KG1 (cell line): ENCODE measurements around the gene NDUFA11.

ENCODE experiments used
- DNase-seq: peaks from one replicate; lab custom pipeline; 2025; lab: John Stamatoyannopoulos, UW

NDUFA11 gene

DNA sequence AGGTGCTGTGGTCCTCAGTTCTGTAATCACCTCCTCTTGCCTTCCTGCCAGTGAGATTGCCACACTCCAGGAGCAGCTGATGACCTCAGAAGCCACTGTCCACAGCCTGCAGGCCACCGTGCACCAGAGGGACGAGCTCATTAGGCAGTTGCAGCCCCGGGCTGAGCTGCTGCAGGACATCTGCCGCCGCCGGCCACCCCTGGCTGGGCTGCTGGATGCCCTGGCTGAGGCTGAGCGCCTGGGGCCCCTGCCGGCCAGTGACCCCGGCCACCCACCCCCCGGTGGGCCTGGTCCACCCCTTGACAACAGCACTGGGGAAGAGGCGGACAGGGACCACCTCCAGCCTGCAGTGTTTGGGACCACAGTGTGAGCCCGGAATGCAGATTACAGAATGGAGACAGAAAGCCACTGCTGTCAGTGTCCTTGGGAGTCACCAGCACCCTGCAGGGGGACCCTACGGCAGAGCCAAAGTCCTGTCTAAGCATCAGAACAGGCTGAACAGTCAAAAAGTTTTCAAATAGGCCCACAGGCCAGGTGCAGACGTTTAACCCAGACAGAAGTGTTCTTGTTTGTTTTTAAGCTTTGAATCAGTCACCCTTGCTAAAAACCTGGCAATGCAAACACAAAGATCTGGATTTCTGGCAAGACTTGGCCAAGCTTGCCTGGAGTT is 5.3 kb upstream of the NDUFA11 start:
- no peak for DNase-seq

DNA sequence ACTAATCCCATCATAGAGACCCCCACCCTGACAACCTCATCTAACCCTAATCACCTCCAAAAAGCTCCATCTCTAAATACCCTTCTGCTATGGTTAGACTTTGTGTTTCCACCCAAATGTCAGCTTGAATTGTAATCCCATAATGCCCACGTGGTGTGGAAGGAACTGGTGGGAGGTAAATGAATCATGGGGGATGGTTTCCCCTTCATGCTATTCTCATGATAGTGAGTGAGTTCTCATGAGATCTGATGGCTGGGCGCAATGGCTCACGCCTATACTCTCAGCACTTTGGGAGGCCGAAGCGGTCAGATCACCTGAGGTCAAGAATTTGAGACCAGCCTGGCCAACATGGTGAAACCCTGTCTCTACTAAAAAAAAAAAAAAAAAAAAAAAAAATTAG is 3.7 kb upstream of the NDUFA11 start:
- DNase-seq: no peak

DNA sequence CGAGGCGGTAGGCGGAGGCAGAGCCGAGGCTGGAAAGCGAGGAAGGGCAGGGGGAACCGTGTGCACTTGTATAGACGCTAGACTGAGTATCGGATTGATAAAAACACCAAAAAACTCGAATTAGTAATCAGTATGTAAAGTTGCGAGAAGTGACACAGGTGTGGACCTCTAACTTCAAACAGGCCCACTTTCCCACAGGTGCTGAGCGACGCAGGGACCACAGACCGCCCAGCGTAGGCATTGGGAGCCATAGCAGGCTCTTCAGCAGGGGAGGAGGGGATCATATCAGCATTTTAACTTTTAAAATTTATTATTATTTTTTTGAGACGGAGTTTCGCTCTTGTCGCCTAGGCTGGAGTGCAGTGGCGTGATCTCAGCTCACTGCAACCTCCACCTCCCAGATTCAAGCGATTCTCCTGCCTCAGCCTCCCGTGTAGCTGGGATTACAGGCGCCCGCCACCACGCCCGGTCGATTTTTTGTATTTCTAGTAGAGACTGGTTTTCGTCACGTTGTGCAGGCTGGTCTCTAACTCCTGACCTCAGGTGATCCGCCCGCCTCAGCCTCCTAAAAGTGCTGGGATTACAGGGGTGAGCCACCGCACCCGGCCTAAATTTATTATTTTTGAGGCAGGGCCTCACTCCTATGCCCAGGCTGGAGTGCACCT is 1.7 kb upstream of the NDUFA11 start:
- DNase-seq: no peak

DNA sequence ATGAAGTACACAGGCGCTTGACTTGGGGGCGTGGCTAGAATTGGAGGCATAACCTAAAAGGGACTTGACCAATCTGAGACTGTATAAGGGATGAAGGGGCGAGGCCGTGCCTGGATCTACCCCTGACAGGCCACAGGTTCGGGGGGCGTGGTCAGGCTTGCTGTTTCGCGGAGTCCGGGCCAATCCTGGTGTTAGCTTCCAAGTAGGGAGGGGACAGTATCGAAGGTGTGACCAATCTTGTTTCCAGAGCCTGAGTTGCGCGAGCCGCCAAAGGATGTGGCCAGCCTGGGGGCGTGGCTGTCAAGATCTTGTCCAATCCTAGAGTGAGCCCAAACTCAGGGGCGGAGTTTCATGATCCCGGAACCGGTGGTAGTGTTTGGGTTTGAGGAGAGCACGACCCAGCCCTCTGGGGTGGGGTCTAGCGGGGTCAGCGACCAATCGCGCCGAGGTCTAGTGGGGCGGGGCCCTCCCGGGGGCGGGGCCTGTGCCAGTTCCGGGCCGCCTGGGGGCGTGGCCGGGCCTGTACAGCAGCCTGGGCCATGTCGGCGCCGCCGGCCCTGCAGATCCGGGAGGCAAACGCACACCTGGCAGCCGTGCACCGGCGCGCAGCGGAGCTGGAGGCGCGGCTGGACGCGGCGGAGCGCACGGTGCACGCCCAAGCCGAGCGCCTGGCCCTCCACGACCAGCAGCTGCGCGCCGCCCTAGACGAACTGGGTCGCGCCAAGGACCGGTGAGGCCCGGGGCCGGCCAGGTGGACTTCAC is 943 bp upstream of the NDUFA11 start, which contains the start of gene VMAC:
VMAC (plus strand) TSS at position 521 of the 762 bp plus-strand sequence; CDS start at position 540, 19 bp downstream.
- DNase-seq: peak; percentile 99

DNA sequence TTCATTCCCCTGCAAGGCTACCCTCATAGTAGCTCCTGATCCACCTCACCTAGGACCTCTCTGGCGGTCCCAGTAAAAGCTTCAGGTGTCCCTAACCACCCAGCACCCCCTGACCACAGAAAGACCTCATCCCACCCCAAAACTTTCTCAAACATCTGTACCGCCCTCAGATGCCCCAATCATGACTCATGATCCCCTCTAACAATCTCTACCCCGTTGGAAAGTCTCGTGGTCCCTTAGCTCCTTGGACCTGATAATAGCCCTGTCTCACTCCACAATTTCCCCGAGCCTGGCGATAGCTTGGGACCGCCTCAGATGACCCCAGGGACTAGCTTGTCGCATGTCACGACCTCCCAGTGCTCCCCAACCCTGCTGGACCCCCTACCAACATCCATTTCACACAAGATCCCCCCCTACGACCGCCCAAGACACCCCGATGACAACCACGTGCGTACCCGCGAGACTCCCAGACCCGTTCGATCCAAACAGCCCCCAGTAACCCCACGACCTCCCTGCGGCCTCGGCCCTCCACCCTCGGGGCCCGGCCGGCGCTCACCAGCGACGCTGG is 450 bp downstream of the NDUFA11 start:
- DNase-seq: peak; percentile 18

DNA sequence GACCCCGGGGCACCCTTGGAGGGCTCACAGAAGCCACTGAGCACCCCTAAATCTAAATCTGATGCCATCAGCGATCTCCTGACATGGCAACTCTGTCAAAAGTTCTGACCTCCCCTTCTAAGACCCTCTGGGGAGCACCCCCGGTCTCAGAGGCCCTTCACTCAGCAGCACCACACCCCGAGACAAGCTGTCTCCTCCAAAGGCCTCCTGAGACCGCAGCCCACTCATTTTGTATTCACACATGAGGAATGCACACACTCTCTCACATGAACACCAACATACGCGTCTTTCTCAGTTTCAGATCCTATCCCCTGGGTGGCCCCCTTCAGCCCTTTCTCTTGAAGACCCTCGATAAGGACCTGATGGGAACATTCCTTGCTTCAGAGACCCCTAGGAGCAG is 2.6 kb downstream of the NDUFA11 start:
- DNase-seq: no peak

DNA sequence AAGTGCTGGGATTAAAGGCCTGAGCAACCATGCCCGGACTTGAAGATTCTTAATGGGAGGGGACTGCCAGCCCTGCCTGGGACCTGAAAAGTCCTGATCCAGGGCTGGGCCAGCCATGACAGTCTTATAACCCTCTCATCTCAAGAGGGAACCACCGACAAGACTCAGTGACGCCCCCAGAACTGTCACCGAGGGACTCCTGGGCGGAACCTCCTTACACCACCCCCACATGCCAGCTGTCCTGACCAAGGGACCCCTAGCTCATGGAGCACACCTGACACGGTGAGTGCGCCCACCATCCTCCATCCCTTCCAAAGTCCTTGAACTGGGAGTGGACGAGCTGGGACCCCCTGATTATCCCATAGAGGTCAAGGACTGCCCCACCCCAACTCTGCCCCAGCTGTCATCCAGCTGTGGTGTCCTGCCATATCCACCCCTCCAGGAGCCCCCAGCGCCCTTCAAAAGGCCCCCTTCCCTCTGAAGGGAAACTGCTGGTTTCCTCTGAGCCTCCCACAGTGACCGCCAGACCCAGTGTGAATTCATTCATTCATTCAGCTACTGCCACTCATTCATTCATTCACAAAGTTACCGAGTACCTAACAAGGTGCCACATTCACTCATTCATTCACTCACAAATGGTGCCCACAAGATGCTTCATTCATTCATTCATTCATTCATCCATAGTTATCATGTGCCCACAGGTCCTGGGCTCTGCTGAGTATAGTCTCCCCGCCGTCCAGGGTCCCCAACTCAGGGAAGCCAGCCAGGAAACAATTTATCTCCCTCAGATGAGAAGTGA is 3.7 kb downstream of the NDUFA11 start:
- no peak for DNase-seq

DNA sequence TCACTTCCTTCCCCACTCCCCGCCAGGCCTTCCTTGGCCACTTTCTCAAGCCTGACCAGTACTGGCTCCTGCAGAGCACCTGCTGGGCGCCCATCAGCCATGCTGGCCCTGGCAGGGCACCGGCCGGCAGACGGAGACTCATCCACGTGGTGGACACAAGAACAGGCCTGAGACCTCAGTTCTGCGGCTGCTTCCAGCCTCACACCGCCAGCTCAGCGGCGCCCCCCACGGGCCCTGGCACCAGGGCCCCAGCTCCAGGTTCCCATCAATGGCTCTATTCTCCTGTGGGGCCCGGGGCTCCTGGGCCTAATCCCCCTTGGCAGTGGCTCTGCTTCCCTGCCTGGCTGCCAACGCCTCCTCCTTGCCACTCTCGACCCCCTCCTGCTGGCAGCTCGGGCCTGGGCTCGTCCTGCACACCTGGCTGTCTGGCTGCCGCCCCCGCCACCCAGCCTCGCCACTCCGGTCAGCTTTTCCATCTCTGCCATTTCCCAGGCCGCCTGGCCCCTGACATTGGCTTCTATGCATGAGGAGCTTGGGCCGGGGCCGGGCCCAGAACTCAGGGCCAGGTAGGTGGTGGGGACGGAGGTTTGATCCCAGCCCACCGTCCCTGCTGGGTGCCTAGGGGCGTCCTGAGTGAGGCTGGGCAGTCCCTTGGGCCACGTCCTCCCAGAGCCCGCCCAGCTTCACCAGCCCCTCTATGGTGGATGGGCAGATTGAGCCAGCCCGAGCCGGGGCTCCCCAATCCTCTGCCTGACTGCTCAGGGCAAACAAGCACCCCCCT is 6.2 kb downstream of the NDUFA11 start:
- no peak for DNase-seq

DNA sequence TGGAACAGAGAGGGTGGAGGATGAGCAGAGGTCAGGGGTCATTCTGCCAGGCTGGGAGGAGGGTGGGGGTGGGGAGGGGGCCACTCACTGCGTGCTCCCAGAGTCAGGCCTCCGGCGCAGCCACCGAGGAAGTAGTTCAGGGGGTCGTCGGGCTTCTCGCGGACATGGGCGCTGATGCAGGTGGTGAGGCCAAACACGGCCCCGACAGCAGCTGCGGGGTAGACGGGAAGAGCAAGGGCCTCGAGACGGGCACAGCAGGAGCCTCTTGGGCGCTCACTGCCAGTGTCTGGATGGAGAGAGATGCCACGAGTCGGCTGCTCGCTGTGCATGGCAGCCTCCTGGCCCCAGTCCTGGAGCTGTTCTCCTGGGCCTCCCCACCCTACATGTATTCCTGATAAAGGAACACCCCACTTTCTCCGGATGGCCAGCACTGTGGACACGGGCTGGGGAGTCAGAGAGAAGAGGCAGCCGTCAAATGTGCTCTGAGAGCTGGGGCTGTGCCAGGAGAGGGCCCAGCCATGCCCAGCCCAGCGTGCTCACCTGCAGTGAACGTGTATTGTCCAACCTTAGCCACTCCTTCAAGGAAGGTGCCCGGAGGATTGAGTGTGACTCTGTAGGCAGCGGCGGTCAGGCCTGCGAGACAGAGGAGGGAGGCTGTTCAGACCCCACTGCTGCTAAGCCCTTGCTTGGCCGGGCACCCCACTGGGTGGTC is 7.1 kb downstream of the NDUFA11 start:
- no peak for DNase-seq

DNA sequence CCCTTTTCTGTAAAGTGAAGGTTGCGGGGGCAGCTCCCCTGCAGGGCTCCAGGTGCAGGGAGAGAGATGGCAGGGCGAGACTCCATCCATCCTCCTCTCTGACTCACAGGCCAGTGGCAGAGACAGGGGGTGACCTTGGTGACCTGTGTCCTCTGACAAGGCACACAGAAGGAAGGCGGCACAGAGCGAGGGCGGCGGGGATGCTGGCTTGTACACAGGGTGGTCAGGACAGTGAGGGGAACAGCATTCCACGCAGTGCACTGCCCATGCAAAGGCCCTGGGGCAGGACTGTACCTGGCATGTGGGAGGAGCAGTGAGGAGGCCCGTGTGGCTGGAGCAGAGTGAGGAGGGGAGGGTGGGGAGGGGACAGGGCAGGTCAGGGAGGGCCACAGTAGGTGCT is 7.7 kb downstream of the NDUFA11 start:
- DNase-seq: no peak

DNA sequence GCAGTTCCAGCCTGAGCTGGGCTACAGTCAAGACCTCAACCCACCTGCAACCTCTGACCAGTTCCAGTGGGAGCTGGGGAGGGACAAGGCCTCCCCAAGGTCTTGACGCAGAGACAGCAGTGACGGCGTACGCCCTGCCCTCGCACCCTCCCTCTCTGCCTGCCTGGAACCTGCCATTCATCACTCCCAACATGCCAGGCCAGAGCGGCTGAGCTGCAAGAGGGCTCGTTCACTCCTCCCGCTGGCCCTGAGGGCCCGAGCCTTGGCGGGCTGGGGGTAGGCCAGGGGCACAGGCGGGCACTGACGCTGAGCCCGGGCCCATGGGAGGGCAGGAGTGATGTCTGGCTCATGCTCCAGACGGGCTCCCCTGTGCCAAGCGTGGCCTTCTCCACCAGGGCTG is 8.2 kb downstream of the NDUFA11 start:
- DNase-seq: no peak

DNA sequence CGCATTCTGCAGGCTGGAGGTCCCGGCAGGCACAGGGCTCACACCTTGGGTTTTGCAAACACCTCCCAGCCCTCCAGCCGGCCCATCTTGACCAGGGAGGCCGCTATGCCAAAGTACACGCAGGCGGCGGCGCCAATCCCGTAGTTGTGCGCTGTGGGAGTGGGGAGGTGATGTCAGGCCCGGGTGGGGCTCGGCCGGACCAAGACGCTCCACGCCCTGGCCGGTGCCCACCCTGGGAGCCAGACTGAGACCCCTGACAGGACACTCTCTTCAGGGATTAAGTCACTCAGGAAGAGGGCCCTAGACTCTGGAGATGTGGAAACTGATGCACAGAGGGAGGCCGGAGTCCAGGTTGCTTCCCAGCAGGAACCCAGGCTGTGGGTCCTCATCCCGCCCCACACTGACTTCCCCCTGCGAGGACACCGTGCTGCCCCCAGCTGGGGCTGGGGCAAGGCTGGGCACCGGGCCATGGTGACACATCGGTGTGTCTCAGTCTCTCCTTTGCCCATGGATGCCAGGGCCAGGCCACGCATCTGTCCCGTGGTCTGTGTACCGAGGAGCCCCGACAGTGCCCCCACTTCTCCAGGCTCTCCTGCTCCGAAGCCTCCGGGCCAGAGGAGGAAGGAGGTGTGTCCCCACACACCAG is 8.8 kb downstream of the NDUFA11 start:
- no peak for DNase-seq

DNA sequence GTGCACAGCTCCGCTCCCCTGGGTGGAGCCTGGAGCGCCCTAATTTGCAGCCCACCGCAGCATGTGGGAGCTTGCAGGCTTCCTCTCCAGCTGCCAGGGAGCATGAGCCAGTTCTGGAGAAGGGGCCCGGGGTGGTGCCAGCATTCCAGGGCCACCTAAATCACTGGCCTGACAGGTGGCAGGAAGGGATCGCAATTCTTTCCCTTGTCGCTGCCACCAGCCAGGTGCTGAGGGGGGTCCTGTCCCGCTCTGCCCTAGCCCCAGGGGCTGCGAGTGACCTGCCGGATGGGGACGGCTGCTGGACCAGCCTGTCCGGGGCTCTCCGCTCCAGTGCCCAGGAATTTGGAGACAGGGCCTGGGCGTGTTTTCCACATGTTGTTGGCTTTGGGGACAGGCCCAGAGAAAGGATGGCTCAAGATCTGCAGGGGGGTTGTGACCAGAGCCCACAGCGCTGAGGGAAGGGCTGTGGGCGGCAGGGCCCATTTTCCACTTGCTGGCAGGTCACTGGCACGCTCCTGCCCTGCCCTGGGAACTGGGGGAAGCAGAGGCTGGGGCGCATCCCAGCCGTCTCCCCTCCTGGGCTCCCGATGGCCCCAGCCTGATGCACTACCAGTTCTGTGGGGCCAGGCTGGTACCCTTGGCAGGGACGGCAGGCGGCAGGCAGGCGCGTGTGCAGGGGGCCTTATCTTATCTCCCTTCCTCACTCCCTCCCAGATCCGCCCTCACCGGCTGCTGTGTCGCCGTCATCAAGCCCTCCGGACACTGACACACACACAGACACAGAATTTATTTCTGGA is 9.5 kb downstream of the NDUFA11 start:
- no peak for DNase-seq

DNA sequence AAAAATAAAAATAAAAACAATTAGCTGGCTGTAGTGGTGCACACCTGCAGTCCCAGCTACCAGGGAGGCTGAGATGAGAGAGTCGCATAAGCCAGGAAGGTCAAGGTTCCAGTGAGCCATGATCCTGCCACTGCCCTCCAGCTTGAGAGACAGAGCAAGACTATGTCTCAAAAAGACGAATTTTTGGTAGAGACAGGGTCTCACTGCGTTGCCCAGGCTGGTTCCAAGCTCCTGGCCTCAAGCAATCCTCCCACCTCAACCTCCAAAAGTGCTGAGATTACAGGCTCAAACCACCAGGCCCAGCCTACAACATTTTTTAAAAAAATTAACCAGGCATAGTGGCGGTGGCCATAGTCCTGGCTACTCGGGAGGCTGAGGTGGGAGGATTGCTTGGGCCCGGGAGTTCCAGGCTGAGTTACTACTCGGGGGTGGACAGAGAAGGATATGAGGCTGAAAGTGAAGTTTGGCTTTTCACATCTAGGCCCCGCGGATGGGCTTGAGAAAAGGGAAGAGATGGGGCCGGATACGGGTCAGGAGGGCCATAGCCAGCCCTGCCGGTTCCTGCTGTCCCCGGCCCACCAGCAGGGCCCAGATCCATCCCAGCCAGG is 10.2 kb downstream of the NDUFA11 start:
- no peak for DNase-seq

DNA sequence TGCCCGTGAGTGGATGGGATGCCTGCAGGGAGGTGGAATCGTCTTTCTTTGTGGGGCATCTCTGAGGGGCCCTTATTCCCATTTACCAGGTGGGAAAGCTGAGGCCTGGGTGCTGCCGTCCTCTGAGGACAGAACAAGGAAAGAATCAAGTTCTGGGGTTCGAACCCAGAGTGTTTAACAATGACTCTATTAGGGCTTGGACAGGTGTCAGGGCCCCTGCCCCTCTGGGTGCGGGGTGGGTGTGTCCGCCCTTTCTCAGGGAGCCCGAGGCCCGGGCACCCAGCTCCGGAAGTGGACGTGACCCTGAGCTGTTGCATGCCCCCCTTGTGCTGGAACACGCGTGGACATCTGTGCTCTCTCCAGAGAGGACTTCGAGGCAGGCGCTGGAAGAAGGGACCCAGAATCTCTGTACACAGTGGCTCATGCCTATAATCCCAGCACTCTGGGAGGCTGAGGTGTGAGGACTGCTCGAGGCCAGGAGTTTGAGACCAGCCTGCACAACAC is 10.8 kb downstream of the NDUFA11 start:
- DNase-seq: no peak

DNA sequence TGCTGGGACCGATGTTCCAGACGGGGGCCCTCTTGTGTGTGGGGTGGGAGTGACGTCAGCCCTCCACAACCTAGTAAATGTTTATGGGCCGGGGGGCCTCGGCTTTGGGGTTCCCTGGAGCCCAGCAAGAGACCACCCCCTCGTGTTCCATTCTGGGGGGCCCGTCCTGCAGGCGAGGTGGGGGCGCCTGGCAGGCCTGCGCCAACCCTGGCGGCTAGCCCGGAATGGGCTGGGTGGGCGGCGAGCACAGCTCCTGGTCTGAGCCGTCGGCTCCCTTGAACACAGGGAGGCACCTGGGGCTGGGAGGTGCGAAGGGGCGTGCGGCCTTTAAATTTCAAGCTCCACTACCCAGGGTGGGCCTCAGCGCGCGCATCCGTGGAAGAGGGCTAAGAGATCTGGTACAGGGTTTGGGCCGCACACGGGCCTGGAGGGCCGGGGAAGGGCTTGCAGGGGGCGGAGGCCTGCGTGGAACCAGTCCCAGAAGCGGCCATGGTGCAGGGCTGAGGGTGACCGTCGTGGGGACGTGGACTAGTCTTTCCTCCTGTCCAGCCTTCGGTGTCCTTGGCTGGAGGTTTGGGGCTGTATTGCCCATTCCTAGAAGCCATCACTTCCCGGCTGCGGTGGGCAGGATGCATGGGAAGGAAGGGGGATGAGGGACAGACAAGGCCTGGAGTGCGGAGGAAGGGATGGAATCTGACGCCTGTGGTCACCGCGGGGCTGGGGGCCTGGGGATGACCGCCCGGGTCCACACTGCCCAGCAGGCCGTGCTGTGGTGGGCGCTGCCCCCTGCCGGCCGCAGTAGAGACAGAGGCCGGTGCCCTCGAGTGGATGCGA is 11.4 kb downstream of the NDUFA11 start:
- DNase-seq: no peak

DNA sequence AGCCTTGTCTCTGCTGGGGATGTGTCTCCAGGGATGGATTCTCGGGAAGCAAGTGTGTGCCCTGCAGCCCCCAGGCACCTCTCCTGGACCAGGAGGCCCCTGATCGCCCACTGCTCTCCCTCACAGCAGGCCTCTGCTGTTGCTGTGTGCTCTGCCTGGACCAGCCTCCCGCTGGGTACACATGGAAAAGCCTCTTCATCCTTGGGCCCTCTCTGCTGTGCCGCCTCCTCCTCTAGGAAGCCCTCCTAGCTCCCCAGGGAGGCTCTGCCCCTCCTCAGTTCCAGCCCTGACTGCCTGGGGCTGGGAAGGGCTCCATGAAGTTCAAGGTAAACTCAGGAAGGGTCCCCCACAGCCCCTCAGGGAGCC is 12.0 kb downstream of the NDUFA11 start:
- no peak for DNase-seq

DNA sequence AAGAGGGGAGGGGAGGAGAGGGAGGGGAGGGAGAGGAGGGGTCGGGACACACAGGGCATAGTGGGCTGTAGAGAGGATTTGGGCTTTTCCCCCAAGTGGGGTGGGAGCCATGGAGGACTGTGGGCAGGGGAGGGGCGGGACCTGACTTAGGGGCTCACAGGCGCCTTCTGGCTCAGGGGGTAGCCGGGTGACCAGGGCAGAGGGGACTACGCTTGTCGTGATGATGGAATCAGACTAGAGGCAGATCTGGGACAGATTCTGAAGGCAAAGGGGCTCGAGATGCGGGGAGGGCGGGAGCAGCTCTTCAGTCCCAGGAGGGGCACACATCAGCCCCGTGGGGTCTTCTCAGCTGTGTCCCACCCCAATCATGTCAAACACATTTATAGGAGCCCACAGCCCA is 13.5 kb downstream of the NDUFA11 start:
- DNase-seq: no peak
